ENCODE measurements around the gene IFI27L2.

DNA sequence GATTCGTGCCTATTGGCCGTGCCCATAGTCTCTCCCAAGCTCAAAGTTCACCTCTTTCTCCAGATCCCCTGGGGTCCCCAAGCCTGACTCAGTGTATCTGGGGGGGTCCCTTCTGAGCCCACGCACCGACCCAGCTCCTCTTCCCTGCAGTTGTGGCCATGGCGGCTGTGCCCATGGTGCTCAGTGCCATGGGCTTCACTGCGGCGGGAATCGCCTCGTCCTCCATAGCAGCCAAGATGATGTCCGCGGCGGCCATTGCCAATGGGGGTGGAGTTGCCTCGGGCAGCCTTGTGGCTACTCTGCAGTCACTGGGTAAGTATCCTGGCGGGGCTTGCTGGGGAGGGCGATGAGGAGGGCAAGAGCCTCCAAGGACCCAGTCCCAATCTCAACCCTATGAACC, 13.8 kb downstream of the IFI27L2 start:
- TF ChIP-seq, protein P1, sequence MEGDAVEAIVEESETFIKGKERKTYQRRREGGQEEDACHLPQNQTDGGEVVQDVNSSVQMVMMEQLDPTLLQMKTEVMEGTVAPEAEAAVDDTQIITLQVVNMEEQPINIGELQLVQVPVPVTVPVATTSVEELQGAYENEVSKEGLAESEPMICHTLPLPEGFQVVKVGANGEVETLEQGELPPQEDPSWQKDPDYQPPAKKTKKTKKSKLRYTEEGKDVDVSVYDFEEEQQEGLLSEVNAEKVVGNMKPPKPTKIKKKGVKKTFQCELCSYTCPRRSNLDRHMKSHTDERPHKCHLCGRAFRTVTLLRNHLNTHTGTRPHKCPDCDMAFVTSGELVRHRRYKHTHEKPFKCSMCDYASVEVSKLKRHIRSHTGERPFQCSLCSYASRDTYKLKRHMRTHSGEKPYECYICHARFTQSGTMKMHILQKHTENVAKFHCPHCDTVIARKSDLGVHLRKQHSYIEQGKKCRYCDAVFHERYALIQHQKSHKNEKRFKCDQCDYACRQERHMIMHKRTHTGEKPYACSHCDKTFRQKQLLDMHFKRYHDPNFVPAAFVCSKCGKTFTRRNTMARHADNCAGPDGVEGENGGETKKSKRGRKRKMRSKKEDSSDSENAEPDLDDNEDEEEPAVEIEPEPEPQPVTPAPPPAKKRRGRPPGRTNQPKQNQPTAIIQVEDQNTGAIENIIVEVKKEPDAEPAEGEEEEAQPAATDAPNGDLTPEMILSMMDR (IDR thresholded peaks at IDR 0.05; ENCODE audit: low read depth, low read length), result no peak
- no peak for TF ChIP-seq EZH2phosphoT487 (IDR thresholded peaks at IDR 0.05; ENCODE audit: low read depth)

Measured in OCI-LY3 (cell line).